GM12891 (cell line): ENCODE data around the gene PLCB2.

Experiments used
- DNase-seq: peaks from one replicate; pipeline ENCODE4 v3.0.0; 2011; ENCODE audit warnings: low spot score; ENCODE audit not compliant: insufficient read length
- FAIRE-seq: peaks from 2 replicates; lab custom pipeline; 2011; peaks lifted over from hg19 to GRCh38; lab: Jason Lieb, UNC
- PAX5 ChIP-seq: IDR thresholded peaks from 2 replicates; pipeline ENCODE4 v1.6.1; 2011; ENCODE audit warnings: low read length, moderate library complexity, mild to moderate bottlenecking; ENCODE audit not compliant: insufficient read depth, severe bottlenecking
- POLR2A ChIP-seq: IDR thresholded peaks from 2 replicates; pipeline ENCODE4 v1.6.1; 2011; ENCODE audit warnings: low read depth, low read length, control low read depth
- POLR2AphosphoS5 ChIP-seq: IDR thresholded peaks from 2 replicates; pipeline ENCODE4 v1.6.1; 2011; ENCODE audit warnings: low read depth, low read length, control low read depth
- POU2F2 ChIP-seq: IDR thresholded peaks from 2 replicates; pipeline ENCODE4 v1.6.1; 2011; ENCODE audit warnings: low read depth, mild to moderate bottlenecking, control low read depth, low read length, moderate library complexity
- SPI1 ChIP-seq: IDR thresholded peaks from 2 replicates; pipeline ENCODE4 v1.6.1; 2011; ENCODE audit warnings: low read depth, low read length, control low read depth
- TAF1 ChIP-seq: IDR thresholded peaks from 2 replicates; pipeline ENCODE4 v1.6.1; 2011; ENCODE audit warnings: low read depth, low read length, control low read depth

PLCB2 gene

GRCh38 chr15:40347559-40348473 lies 40.1 kb upstream of the PLCB2 start:
- DNase-seq (no peak), FAIRE-seq (no peak)
- no peak for TF ChIP-seq TAF1

GRCh38 chr15:40346579-40347558 lies 39.1 kb upstream of the PLCB2 start:
- TF ChIP-seq POU2F2 (no peak), PAX5 (no peak), TAF1 (no peak), POLR2A (no peak), POLR2AphosphoS5 (no peak), SPI1 (no peak)
- DNase-seq, result no peak
- no peak for FAIRE-seq

DNA sequence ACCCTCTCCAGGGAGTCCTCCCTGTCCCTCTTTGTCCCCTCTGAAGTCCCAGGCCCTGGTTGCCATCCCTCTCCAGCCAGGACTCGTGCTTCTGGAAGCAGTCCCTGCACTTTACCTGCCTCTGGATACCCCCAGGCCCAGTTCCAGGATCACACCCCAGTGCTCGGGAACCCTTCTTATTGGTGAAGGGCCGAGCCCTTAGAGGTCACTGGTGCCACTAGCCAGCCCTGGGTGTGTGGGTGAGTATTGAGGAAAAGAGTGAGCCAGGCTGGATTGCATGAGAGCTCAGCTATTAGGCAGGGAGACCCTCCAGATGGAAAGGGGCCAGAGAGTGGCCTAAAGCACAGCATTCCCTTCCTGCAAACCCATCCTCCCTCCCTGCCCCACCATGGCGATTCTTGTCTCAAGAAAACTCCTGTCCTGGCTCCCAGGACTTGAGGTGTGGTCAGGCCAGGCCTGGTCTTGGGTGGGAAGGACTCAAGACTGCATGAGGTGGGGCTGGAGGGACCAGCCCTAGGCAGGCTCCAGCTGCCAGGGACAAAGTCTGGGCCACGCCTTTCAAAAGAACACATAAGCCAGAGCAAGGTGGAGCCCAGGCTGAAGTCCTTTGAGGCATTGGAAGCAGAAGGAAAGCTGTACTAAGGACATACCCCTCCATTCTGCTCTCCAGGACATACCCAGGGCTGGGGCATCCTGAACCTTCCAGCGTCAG lies 38.3 kb upstream of the PLCB2 start:
- TF ChIP-seq TAF1, result no peak
- DNase-seq (no peak), FAIRE-seq (no peak)

DNA sequence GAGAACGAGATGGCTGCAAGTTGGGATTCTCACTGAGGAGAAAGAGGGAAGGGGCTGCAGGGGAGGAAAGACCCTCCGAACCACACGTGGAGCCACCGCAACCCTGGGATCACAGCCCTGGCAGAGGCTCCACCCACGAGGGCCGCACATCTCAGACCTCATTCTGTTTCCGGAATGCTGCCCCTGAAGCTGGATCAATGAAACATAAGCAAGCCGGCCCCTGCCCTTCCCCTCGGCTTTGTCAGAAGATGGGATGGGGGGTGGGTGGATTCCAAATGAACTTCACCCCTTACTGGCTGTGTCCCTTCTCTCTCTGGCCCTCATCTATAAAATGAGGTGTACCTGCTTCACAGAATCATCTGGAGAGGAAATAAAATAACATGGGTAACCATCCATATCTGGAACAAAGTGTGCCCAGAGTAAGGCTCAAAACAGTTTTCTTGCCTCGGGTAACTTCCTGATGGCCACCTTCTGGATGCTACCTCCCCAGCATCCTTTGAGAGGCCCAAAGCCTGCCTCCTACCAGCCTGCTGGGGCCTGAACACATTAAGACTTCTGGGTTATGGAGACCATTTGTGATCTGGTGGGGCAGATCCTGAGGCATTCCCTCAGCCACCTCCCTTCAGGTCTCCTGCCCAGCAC lies 37.6 kb upstream of the PLCB2 start:
- no peak for FAIRE-seq
- no peak for DNase-seq
- no peak for TF ChIP-seq POLR2AphosphoS5
- TF ChIP-seq TAF1, result no peak
- no peak for TF ChIP-seq POU2F2

GRCh38 chr15:40344631-40345120 lies 36.9 kb upstream of the PLCB2 start:
- TF ChIP-seq POU2F2 (no peak), SPI1 (0 out of 2 replicates have a peak, but pooled peaks have one; percentile 15)
- FAIRE-seq, result peak; percentile 92
- DNase-seq, result peak; percentile 84

- FAIRE-seq, result no peak
- DNase-seq, result no peak
- TF ChIP-seq POLR2AphosphoS5 (no peak), SPI1 (no peak), PAX5 (no peak), POLR2A (no peak), TAF1 (no peak), POU2F2 (no peak)
These were observed 36.5 kb upstream of the PLCB2 start for GRCh38 chr15:40344217-40344616.

DNA sequence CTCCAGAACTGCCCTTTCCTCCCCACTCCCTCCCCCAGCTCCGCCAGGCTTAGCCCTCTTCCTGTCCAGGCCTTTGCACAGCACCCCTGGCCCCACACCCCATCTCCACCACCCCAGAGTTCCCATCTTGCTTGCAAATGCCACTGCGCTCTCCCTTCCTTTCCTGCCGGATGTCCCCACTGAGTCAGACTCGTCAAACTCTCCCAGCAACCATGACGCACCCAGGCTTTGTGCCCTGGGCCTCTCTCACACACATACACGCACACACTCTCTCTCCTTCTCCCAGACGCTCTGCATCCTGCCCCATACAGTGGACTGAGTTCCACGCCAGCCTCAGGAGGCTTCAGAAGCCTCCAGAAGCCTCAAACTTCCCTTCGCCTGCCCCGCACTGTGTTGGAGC lies 35.8 kb upstream of the PLCB2 start:
- FAIRE-seq, result no peak
- TF ChIP-seq POLR2AphosphoS5, result no peak
- TF ChIP-seq SPI1, result no peak
- TF ChIP-seq POU2F2, result no peak
- TF ChIP-seq PAX5, result no peak
- no peak for TF ChIP-seq TAF1
- no peak for TF ChIP-seq POLR2A
- DNase-seq, result no peak

GRCh38 chr15:40342416-40343320 lies 34.9 kb upstream of the PLCB2 start:
- DNase-seq (no peak), FAIRE-seq (no peak)
- no peak for TF ChIP-seq POU2F2
- no peak for TF ChIP-seq POLR2A

GRCh38 chr15:40340740-40341400 lies 33.1 kb upstream of the PLCB2 start, which contains the start of gene CCDC9B:
Gene CCDC9B (minus strand): TSS chr15:40340939. CDS start chr15:40340819, 120 bp downstream.
- no peak for FAIRE-seq
- no peak for DNase-seq
- TF ChIP-seq TAF1, result no peak
- TF ChIP-seq POLR2AphosphoS5, result no peak
- no peak for TF ChIP-seq POLR2A
- TF ChIP-seq SPI1, result no peak
- TF ChIP-seq POU2F2, result no peak
- no peak for TF ChIP-seq PAX5
